Measurements from ENCODE around the gene TM4SF20. TPM values are rescaled to one million over a fixed set of nuclear protein-coding genes. Genes with fewer than 3 reads are reported as not detected.

Gene TM4SF20
- total RNA-seq, 2 experiments from 2014 or later: not detected

GRCh38 chr2:227407591-227408151, 28.6 kb upstream of the TM4SF20 start:
- no peaks in the 10 kb centered on the region for H3K27me3 Mint-ChIP-seq
- no peak for DNase-seq
- ChIA-PET CTCF (no interaction called here), POLR2A (no interaction called here)
- no peak overlapping the region for H3K27ac Mint-ChIP-seq
- H3K36me3 Mint-ChIP-seq (ENCODE audit: low read depth): no peaks in the 10 kb centered on the region
- H3K9me3 Mint-ChIP-seq: no peaks in the 10 kb centered on the region
- H3K4me1 Mint-ChIP-seq: peaks cover 32% of the 10 kb centered on the region
- no peak overlapping the region for H3K4me3 Mint-ChIP-seq

- POLR2A ChIA-PET: no interaction called here
- Mint-ChIP-seq H3K9me3 (no peaks in the 10 kb centered on the region), H3K27ac (no peak overlapping the region), H3K4me1 (peaks cover 21% of the 10 kb centered on the region), H3K27me3 (no peaks in the 10 kb centered on the region), H3K36me3 (ENCODE audit: low read depth) (no peaks in the 10 kb centered on the region), H3K4me3 (no peak overlapping the region)
- peak; percentile 9 for DNase-seq
- CTCF ChIA-PET: interaction anchor here (0.6 kb wide), 1 partner anchor 456 kb away, joined by 4 read pairs; no protein-coding TSS in a partner anchor
Observed at GRCh38 chr2:227406177-227407031, 27.3 kb upstream of the TM4SF20 start.

GRCh38 chr2:227404585-227405271, 25.6 kb upstream of the TM4SF20 start:
- CTCF ChIA-PET: no interaction called here
- no peak for DNase-seq
- Mint-ChIP-seq H3K9me3 (no peaks in the 10 kb centered on the region), H3K36me3 (ENCODE audit: low read depth) (no peaks in the 10 kb centered on the region), H3K27ac (no peak overlapping the region), H3K4me1 (peaks cover 15% of the 10 kb centered on the region), H3K4me3 (no peak overlapping the region), H3K27me3 (no peaks in the 10 kb centered on the region)
- POLR2A ChIA-PET: no interaction called here

GRCh38 chr2:227402959-227403358, 23.9 kb upstream of the TM4SF20 start:
- H3K27me3 Mint-ChIP-seq: no peaks in the 10 kb centered on the region
- H3K9me3 Mint-ChIP-seq: no peaks in the 10 kb centered on the region
- CTCF ChIA-PET: no interaction called here
- no peak for DNase-seq
- H3K27ac Mint-ChIP-seq: no peak overlapping the region
- H3K4me3 Mint-ChIP-seq: no peak overlapping the region
- peaks cover 17% of the 10 kb centered on the region for H3K4me1 Mint-ChIP-seq
- H3K36me3 Mint-ChIP-seq (ENCODE audit: low read depth): no peaks in the 10 kb centered on the region
- POLR2A ChIA-PET: interaction anchor here (0.6 kb wide), 1 partner anchor 52 kb away, joined by 3 read pairs; no protein-coding TSS in a partner anchor

- Mint-ChIP-seq H3K27ac (no peak overlapping the region), H3K9me3 (no peaks in the 10 kb centered on the region)
- DNase-seq: no peak
Observed at GRCh38 chr2:227402321-227402720, 23.2 kb upstream of the TM4SF20 start.

GRCh38 chr2:227401550-227401949, 22.4 kb upstream of the TM4SF20 start:
- Mint-ChIP-seq H3K27me3 (no peaks in the 10 kb centered on the region), H3K36me3 (ENCODE audit: low read depth) (no peaks in the 10 kb centered on the region), H3K4me3 (no peak overlapping the region), H3K27ac (no peak overlapping the region), H3K9me3 (no peaks in the 10 kb centered on the region), H3K4me1 (peaks cover 19% of the 10 kb centered on the region)
- no peak for DNase-seq
- CTCF ChIA-PET: interaction anchor here (1.1 kb wide), 1 partner anchor 8 kb away, joined by 3 read pairs; no protein-coding TSS in a partner anchor
- POLR2A ChIA-PET: no interaction called here

More at GRCh38 chr2:227402321-227402720, 23.2 kb upstream of the TM4SF20 start:
- ChIA-PET POLR2A (no interaction called here), CTCF (interaction anchor here (1.1 kb wide), 1 partner anchor 8 kb away, joined by 3 read pairs; no protein-coding TSS in a partner anchor)
- Mint-ChIP-seq H3K4me3 (no peak overlapping the region), H3K4me1 (peaks cover 23% of the 10 kb centered on the region), H3K36me3 (ENCODE audit: low read depth) (no peaks in the 10 kb centered on the region), H3K27me3 (no peaks in the 10 kb centered on the region)

- Mint-ChIP-seq H3K27me3 (no peaks in the 10 kb centered on the region), H3K9me3 (no peaks in the 10 kb centered on the region), H3K27ac (no peak overlapping the region), H3K36me3 (ENCODE audit: low read depth) (no peaks in the 10 kb centered on the region), H3K4me3 (no peak overlapping the region), H3K4me1 (peaks cover 8% of the 10 kb centered on the region)
- ChIA-PET POLR2A (interaction anchor here (0.6 kb wide), 1 partner anchor 84 kb away, joined by 6 read pairs; no protein-coding TSS in a partner anchor), CTCF (interaction anchor here (1.3 kb wide), 1 partner anchor 100 kb away, joined by 3 read pairs; no protein-coding TSS in a partner anchor)
- no peak for DNase-seq
Observed at GRCh38 chr2:227398684-227399670, 19.9 kb upstream of the TM4SF20 start.

GRCh38 chr2:227397562-227397961, 18.5 kb upstream of the TM4SF20 start:
- ChIA-PET POLR2A (no interaction called here), CTCF (interaction anchor here (0.6 kb wide), 1 partner anchor 1066 kb away, joined by 3 read pairs; no protein-coding TSS in a partner anchor)
- no peak for DNase-seq
- Mint-ChIP-seq H3K27ac (no peak overlapping the region), H3K36me3 (ENCODE audit: low read depth) (no peaks in the 10 kb centered on the region), H3K4me3 (no peak overlapping the region), H3K4me1 (peaks cover 8% of the 10 kb centered on the region), H3K9me3 (no peaks in the 10 kb centered on the region), H3K27me3 (no peaks in the 10 kb centered on the region)

- Mint-ChIP-seq H3K4me3 (no peak overlapping the region), H3K9me3 (no peaks in the 10 kb centered on the region), H3K27me3 (no peaks in the 10 kb centered on the region), H3K4me1 (peaks cover 8% of the 10 kb centered on the region), H3K27ac (no peak overlapping the region), H3K36me3 (ENCODE audit: low read depth) (no peaks in the 10 kb centered on the region)
- ChIA-PET POLR2A (no interaction called here), CTCF (no interaction called here)
- DNase-seq: no peak
Observed at GRCh38 chr2:227395556-227395955, 16.4 kb upstream of the TM4SF20 start.

- Mint-ChIP-seq H3K4me3 (no peak overlapping the region), H3K9me3 (no peaks in the 10 kb centered on the region), H3K36me3 (ENCODE audit: low read depth) (no peaks in the 10 kb centered on the region), H3K27me3 (no peaks in the 10 kb centered on the region), H3K4me1 (peaks cover 8% of the 10 kb centered on the region), H3K27ac (no peak overlapping the region)
- no peak for DNase-seq
- ChIA-PET CTCF (no interaction called here), POLR2A (no interaction called here)
Observed at GRCh38 chr2:227394401-227394800, 15.3 kb upstream of the TM4SF20 start.

- ChIA-PET POLR2A (no interaction called here), CTCF (no interaction called here)
- Mint-ChIP-seq H3K27ac (no peak overlapping the region), H3K27me3 (no peaks in the 10 kb centered on the region), H3K4me3 (no peak overlapping the region), H3K9me3 (no peaks in the 10 kb centered on the region), H3K36me3 (ENCODE audit: low read depth) (no peaks in the 10 kb centered on the region), H3K4me1 (no peaks in the 10 kb centered on the region)
- DNase-seq: no peak
Observed at GRCh38 chr2:227390468-227391256, 11.6 kb upstream of the TM4SF20 start.

- ChIA-PET POLR2A (no interaction called here), CTCF (no interaction called here)
- Mint-ChIP-seq H3K4me3 (no peak overlapping the region), H3K27me3 (peaks cover 2% of the 10 kb centered on the region), H3K36me3 (ENCODE audit: low read depth) (no peaks in the 10 kb centered on the region), H3K27ac (no peak overlapping the region), H3K9me3 (no peaks in the 10 kb centered on the region), H3K4me1 (no peaks in the 10 kb centered on the region)
- DNase-seq: no peak
Observed at GRCh38 chr2:227389661-227390060, 10.6 kb upstream of the TM4SF20 start.
